ENCODE measurements around the gene IMP4.

- TF ChIP-seq CTCF (IDR thresholded peaks at IDR 0.05; ENCODE audit: low read depth, low read length, poor library complexity, severe bottlenecking) (no peak), EZH2phosphoT487 (IDR thresholded peaks at IDR 0.05; ENCODE audit: borderline replicate concordance, low read length) (no peak)
Observed at GRCh38 chr2:130380096-130380934, 37.6 kb downstream of the IMP4 start.
